ENCODE data around the gene TSPAN33.
"Not testable (repeated sequence)": the region's sequence is repeated elsewhere in the genome, so short reads cannot be mapped to it uniquely, and the experiment has no call there.

Gene TSPAN33

DNA sequence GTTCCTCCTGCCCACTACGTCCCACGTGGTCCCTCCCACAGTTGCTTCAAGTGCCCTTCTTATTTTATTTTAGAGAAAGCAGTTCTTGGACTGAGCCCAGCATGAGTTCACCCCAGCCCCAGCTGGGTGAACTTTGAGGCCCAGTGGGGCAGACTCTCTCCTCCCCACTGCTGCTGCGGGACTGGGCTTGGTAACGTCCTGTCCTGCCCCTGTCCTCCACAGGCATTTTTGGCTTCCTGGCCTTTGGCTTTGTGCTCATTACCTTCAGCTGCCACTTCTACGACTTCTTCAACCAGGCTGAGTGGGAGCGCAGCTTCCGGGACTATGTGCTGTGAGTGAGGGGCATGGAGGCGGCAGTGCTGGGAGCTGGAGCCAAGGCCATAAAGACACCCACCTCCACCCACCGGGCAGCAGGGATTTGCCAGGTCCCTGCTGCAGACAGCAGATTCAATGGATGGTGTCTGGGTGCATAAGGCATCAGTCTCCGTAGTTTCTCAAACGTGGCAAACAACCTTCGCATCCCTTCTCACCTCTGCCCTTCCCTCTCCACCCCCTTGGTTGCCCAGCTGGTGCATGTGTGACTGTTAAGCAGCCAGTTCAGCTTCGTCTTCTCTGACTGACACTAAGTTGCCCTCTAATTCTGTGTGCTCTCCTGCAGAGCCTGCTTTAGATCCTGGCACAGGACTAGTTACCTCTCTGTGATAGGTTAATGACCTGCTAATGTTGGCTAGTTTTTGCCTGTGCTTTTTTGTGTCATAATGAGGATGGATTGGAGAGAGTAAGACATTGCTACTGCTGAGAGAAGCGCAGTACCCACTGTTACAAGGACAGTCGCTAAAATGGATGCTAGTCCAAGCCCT lies 64.8 kb downstream of the TSPAN33 start:
- no peak for DNase-seq (ENCODE audit: low read depth in 2 of 2)

DNA sequence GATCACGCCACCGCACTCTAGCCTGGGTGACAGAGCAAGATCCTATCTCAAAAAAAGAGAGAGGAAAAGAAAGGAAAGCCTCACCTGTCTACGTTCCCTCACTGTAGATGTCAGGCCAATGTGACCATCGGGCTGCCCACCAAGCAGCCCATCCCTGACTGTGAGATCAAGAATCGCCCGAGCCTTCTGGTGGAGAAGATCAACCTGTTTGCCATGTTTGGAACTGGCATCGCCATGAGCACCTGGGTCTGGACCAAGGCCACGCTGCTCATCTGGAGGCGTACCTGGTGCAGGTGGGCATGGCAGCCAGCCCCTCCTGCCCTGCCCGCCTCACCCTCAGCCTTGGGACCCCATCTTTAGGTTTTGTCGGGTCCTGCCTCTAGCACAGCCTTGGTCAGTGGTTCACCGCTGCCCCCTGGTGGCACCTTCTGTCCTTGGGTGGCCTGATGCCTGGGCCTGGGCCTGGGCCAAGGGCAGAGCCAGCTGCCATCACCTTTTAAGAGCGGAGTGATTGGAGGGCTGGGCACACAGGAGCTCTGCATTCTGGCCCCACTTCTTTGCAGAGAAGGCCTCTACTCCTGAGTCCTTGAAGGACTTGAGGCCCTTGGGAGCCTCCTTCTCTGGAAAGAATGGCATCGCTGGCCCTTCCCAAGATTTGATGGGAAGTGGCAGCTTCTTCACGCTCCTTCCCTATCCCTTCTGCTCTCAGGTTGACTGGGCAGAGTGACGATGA lies 65.9 kb downstream of the TSPAN33 start:
- peak; percentile 36 to 72 for DNase-seq (ENCODE audit: low read depth in 2 of 2)

DNA sequence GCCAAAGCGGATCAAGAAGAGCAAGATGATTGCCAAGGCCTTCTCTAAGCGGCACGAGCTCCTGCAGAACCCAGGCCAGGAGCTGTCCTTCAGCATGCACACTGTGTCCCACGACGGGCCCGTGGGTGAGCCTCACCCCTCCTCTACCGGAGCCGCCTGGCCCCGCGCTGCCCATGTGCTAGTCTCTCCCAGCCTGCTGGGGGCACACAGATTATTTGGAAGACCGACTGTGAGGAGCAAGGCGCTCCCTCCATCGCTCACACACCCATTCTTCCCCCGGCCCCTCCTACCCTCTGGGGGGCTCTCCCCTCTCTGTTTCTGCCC lies 66.4 kb downstream of the TSPAN33 start:
- DNase-seq (ENCODE audit: low read depth in 2 of 2): no peak

DNA sequence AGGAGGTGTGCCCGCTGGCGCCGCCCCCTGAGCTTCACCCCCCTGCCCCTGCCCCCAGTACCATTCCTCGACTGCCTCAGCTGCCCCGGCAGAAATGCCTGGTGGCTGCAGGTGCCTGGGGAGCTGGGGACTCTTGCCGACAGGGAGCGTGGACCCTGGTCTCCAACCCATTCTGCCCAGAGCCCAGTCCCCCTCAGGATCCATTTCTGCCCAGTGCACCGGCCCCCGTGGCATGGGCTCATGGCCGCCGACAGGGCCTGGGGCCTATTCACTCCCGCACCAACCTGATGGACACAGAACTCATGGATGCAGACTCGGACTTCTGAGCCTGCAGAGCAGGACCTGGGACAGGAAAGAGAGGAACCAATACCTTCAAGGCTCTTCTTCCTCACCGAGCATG lies 67.6 kb downstream of the TSPAN33 start:
- no peak for DNase-seq (ENCODE audit: low read depth in 2 of 2)

DNA sequence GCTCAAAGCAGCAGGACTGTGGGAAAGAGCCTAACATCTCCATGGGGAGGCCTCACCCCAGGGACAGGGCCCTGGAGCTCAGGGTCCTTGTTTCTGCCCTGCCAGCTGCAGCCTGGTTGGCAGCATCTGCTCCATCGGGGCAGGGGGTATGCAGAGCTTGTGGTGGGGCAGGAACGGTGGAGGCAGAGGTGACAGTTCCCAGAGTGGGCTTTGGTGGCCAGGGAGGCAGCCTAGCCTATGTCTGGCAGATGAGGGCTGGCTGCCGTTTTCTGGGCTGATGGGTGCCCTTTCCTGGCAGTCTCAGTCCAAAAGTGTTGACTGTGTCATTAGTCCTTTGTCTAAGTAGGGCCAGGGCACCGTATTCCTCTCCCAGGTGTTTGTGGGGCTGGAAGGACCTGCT lies 68.1 kb downstream of the TSPAN33 start:
- no peak for DNase-seq (ENCODE audit: low read depth in 2 of 2)

DNA sequence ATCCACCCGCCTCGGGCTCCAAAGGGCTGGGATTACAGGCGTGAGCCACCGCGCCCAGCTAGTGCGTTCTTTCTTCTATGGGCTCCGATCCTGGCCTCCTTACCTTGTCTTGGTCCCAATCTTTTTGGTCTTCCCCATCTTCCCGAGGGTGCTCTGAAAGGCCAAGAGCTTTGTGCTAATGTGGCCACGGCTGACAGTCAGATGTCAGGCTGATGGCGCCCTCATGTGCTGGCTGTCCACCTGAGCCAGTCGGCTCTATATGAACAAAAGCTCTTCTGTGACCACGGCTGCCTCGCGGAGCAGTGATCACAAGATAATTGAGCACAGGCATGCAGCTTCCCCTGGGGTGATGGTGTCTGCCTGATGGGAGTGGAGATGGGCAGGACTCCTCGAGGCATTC lies 69.3 kb downstream of the TSPAN33 start:
- DNase-seq (ENCODE audit: low read depth in 2 of 2): no peak

DNA sequence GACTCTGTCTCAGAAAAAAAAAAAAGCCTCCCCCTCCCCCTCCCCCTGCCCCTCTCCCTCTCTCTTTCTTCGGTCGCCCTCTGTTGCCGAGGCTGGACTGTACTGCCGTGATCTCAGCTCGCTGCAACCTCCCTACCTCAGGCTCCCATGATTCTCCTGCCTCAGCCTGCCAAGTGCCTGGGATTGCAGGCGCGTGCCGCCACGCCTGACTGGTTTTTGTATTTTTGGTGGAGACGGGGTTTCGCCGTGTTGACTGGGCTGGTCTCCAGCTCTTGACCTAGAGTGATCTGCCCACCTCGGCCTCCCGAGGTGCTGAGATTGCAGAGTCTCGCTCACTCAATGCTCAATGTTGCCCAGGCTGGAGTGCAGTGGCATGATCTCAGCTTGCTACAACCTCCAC lies 71.2 kb downstream of the TSPAN33 start:
- not testable (repeated sequence) for DNase-seq (ENCODE audit: low read depth in 2 of 2)

DNA sequence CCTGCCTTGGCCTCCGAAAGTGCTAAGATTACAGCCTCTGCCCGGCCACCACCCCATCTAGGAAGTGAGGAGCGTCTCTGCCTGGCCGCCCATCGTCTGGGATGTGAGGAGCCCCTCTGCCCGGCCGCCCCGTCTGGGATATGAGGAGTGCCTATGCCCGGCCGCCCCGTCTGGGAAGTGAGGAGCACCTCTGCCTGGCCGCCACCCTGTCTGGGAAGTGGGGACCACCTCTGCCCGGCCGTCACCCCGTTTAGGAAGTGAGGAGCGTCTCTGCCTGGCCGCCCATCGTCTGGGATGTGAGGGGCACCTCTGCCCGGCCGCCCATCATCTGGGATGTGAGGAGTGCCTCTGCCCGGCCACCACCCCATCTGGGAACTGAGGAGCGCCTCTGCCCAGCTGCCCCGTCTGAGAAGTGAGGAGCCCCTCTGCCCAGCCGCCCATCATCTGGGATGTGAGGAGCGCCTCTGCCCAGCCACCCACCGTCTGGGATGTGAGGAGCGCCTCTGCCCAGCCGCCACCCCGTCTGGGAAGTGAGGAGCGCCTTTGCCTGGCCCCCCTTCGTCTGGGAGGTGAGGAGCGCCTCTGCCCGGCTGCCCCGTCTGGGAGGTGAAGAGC lies 71.7 kb downstream of the TSPAN33 start:
- not testable (repeated sequence) for DNase-seq (ENCODE audit: low read depth in 2 of 2)

DNA sequence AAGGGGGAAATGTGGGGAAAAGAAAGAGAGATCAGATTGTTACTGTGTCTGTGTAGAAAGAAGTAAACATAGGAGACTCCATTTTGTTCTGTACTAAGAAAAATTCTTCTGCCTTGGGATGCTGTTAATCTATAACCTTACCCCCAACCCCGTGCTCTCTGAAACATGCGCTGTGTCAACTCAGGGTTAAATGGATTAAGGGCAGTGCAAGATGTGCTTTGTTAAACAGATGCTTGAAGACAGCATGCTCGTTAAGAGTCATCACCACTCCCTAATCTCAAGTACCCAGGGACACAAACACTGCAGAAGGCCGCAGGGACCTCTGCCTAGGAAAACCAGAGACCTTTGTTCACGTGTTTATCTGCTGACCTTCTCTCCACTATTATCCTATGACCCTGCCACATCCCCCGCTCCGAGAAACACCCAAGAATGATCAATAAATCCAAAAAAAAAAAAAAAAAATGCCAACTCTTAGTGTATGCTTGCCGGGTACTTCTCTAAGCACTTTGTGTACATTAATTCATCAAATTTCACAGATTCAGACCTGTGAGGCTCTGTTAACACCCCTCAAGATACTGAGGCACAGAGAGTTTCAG lies 72.4 kb downstream of the TSPAN33 start:
- DNase-seq (ENCODE audit: low read depth in 2 of 2): not testable (repeated sequence)

DNA sequence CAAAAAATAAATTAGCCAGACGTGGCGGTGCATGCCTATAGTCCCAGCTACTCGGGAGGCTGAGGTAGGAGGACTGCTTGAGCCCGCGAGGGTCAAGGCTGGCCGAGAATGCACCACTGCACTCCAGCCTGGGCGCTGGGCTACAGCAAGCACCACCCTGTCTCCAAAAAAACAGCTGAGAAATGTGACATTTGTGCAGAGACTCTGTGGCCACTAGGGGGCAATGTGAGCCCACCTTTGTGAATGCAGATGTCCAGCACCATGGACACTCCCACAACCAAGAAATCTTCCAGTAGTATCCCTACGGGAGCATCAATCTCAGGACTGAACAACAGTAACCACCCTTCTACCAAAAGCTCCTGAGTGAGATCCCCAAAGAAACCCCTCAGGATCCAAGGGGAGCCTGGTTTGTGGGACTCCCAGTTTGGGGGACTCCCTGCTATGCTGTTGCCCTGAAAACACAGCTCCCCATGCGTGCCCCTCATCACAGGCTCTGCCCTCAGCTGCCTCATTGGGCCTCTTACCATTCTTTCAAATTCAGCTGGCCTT lies 74.1 kb downstream of the TSPAN33 start:
- peak; percentile 63 to 66 for DNase-seq (ENCODE audit: low read depth in 2 of 2)

DNA sequence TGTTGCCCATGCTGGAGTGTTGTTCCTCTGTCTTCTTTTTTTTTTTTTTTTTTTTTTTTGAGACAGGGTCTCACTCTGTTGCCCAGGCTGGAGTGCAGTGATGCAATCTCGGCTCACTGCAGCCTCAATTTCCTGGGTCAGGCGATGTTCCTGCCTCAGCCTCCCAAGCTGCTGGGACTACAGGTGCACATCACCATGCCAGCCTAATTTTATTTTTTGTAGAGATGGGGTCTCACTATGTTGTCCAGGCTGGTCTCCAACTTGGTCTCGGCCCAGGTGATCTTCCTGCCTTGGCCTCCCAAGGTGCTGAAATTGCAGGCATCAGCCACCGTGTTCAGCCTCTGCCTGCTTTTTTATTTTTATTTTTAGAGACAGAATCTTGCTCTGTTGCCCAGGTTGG lies 74.7 kb downstream of the TSPAN33 start:
- DNase-seq (ENCODE audit: low read depth in 2 of 2): not testable (repeated sequence)
